Hepatocyte (in vitro differentiated cells): Measurements from ENCODE around the gene TAF6. TPM values are rescaled to one million over a fixed set of nuclear protein-coding genes. Genes with fewer than 3 reads are reported as not detected.
A peak's percentile ranks its signal among the peaks of the same experiment; 100 is the strongest.

ENCODE experiments used
- DNase-seq: peaks from one replicate; pipeline ENCODE4 v3.0.0-alpha.2; 2016; ENCODE audit warnings: low spot score
- H2AFZ ChIP-seq: fragments of 200-600 bp; sonication (generic); 2 replicates; pipeline ENCODE4 v1.6.0; 2016; ENCODE audit warnings: antibody characterized with exemption, mild to moderate bottlenecking
- H3K27ac ChIP-seq: fragments of 200-600 bp; sonication (generic); 2 replicates; pipeline ENCODE4 v1.5.1; 2016; ENCODE audit warnings: mild to moderate bottlenecking
- H3K27me3 ChIP-seq: fragments of 200-600 bp; sonication (generic); 2 replicates; pipeline ENCODE4 v1.6.1; 2016
- H3K36me3 ChIP-seq: fragments of 200-600 bp; sonication (generic); replicated peaks from 2 replicates; pipeline ENCODE4 v1.5.1; 2016; ENCODE audit warnings: low read depth; ENCODE audit not compliant: insufficient read depth
- H3K4me1 ChIP-seq: fragments of 200-600 bp; sonication (generic); 2 replicates; pipeline ENCODE4 v1.5.1; 2016; ENCODE audit warnings: mild to moderate bottlenecking, moderate library complexity; ENCODE audit not compliant: insufficient read depth
- H3K4me2 ChIP-seq: fragments of 200-600 bp; sonication (generic); 2 replicates; pipeline ENCODE4 v1.6.0; 2016
- H3K4me3 ChIP-seq: fragments of 200-600 bp; sonication (generic); 2 replicates; pipeline ENCODE4 v1.5.1; 2016; ENCODE audit warnings: mild to moderate bottlenecking
- H3K79me2 ChIP-seq: fragments of 200-600 bp; sonication (generic); 2 replicates; pipeline ENCODE4 v1.6.0; 2017; ENCODE audit warnings: mild to moderate bottlenecking
- H3K9me2 ChIP-seq: fragments of 200-600 bp; sonication (generic); replicated peaks from 2 replicates; pipeline ENCODE4 v1.6.0; 2017; ENCODE audit warnings: mild to moderate bottlenecking; ENCODE audit not compliant: insufficient read depth
- H3K9me3 ChIP-seq: fragments of 200-600 bp; sonication (generic); 2 replicates; pipeline ENCODE4 v1.5.1; 2016; ENCODE audit warnings: low read depth, mild to moderate bottlenecking
- H4K20me1 ChIP-seq: fragments of 200-600 bp; sonication (generic); 2 replicates; pipeline ENCODE4 v1.6.0; 2016; ENCODE audit warnings: mild to moderate bottlenecking; ENCODE audit not compliant: insufficient read depth, poor library complexity, severe bottlenecking
- EZH2 ChIP-seq: fragments of 200-600 bp; sonication (generic); IDR thresholded peaks from 2 replicates; pipeline ENCODE4 v1.6.1; 2016; ENCODE audit warnings: antibody characterized with exemption, mild to moderate bottlenecking, borderline replicate concordance
- EZH2phosphoT487 ChIP-seq: fragments of 200-600 bp; sonication (generic); IDR thresholded peaks from one replicate; pipeline ENCODE4 v1.6.1; 2018; ENCODE audit warnings: antibody characterized with exemption, mild to moderate bottlenecking, low read depth, moderate library complexity; ENCODE audit not compliant: unreplicated experiment, severe bottlenecking
- WGBS: methylation state at CpG from one replicate; pipeline ENCODE4 v1.1.6; 2016; ENCODE audit warnings: low lambda C conversion rate; ENCODE audit errors: missing lambda C conversion rate; 5-methylcytosine and 5-hydroxymethylcytosine counted together
- polyA plus RNA-seq: library from polyadenylated mRNA; unstranded; fragments of >200 nt; fragmentation: Nextera tagmentation; extraction: Ambion mirVana; gene quantifications from 2 replicates; pipeline ENCODE4 v1.2.1, GENCODE V29; 2016
- total RNA-seq: library from RNA; depleted of rRNA; stranded (reverse); fragments of >200 nt; gene quantifications from 2 replicates; pipeline ENCODE4 v1.2.3, GENCODE V29; 2014
- TF ChIP-seq, protein P1 (sequence below): fragments of 200-600 bp; sonication (generic); IDR thresholded peaks from 2 replicates; pipeline ENCODE4 v1.5.1; 2016; ENCODE audit warnings: antibody characterized with exemption, mild to moderate bottlenecking; ENCODE audit not compliant: poor library complexity

Gene TAF6
- total and polyA plus RNA-seq, 2 experiments from 2014 or later = 29.2 to 44.2 TPM

DNA sequence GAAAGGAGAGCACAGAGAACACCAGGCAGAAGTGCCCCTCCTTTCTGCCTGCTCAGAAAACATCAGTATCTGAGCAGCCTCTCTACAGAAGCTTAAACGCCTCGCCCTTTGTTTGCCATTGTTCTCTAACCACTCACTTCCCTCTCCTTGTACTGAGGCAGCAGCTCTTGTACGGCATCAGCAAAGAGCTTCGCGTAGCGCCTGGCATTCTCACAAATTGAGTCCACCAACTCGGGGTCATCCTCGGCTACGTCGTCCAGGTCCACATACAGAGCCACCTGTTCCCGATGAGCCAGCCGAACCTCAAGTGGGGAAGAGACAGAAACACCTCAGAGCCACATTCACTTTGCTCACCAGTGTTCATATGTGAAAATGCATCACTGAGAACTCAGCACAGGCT is 19.7 kb downstream of the TAF6 start:
- H2AFZ ChIP-seq = no peak overlapping the region
- peaks cover 49% of the 10 kb centered on the region for H3K79me2 ChIP-seq

DNA sequence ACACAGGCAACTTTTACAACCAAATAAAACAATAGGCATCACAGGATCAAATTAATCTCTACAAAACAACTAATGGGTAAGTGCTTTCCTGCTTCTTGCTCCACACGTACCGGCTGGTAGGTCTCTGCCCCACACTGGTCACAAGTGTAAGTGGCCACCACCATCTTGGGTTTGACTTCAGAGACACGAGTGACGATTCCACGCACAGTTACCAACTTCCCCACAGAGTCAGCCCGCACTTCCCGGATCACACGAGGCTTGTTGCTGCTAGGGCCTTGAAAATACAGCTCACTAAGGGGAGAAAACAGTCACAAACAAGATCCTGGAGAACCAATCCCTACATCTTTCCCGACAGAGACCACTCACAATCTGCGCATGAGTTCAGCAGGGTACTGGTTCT is 20.2 kb downstream of the TAF6 start:
- H3K4me1 ChIP-seq = peaks cover 10% of the 10 kb centered on the region
- H2AFZ ChIP-seq = no peak overlapping the region
- 96% methylated on average over 10 of the region's 10 CpGs for WGBS
- H3K79me2 ChIP-seq = peaks cover 49% of the 10 kb centered on the region
- no peak for DNase-seq
- H3K9me3 ChIP-seq = no peaks in the 10 kb centered on the region
- TF ChIP-seq EZH2 (no peak), EZH2phosphoT487 (no peak)
- peak overlapping the region; percentile 30 for H3K27ac ChIP-seq
- peaks cover 2% of the 10 kb centered on the region for H4K20me1 ChIP-seq
- H3K4me2 ChIP-seq = peak overlapping the region; percentile 88
- H3K27me3 ChIP-seq = no peaks in the 10 kb centered on the region
- no peaks in the 10 kb centered on the region for H3K9me2 ChIP-seq
- no peaks in the 10 kb centered on the region for H3K36me3 ChIP-seq
- H3K4me3 ChIP-seq = no peak overlapping the region

More for the DNA sequence above, 19.7 kb downstream of the TAF6 start:
- H3K27me3 ChIP-seq = no peaks in the 10 kb centered on the region
- H3K4me1 ChIP-seq = peaks cover 10% of the 10 kb centered on the region
- peak overlapping the region; percentile 70 for H3K4me3 ChIP-seq
- no peaks in the 10 kb centered on the region for H3K36me3 ChIP-seq
- H3K27ac ChIP-seq = peak overlapping the region; percentile 30
- no peaks in the 10 kb centered on the region for H3K9me3 ChIP-seq
- peak overlapping the region; percentile 88 for H3K4me2 ChIP-seq
- no peak for DNase-seq
- TF ChIP-seq, protein P1, sequence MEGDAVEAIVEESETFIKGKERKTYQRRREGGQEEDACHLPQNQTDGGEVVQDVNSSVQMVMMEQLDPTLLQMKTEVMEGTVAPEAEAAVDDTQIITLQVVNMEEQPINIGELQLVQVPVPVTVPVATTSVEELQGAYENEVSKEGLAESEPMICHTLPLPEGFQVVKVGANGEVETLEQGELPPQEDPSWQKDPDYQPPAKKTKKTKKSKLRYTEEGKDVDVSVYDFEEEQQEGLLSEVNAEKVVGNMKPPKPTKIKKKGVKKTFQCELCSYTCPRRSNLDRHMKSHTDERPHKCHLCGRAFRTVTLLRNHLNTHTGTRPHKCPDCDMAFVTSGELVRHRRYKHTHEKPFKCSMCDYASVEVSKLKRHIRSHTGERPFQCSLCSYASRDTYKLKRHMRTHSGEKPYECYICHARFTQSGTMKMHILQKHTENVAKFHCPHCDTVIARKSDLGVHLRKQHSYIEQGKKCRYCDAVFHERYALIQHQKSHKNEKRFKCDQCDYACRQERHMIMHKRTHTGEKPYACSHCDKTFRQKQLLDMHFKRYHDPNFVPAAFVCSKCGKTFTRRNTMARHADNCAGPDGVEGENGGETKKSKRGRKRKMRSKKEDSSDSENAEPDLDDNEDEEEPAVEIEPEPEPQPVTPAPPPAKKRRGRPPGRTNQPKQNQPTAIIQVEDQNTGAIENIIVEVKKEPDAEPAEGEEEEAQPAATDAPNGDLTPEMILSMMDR = no peak
- TF ChIP-seq EZH2phosphoT487 (no peak), EZH2 (no peak)
- H3K9me2 ChIP-seq = no peaks in the 10 kb centered on the region
- WGBS = 79% methylated on average over 12 of the region's 12 CpGs
- H4K20me1 ChIP-seq = peaks cover 2% of the 10 kb centered on the region

DNA sequence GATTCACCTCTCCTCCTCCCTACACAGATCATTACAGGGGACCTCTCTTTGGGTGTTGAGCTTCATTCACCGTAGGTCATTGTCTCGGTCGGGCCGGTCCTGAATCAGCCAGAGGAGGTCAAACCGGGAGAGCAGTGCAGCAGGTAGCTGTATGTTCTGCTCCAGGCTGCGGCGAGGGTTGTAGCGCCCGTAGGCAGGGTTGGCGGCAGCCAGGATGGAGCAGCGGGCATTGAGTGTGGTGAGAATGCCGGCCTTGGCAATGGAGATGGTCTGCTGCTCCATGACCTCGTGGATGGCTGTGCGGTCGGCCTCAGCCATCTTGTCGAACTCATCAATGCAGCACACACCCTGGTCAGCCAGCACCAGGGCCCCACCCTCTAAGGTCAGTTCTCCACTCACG is 23.5 kb downstream of the TAF6 start:
- Histone ChIP-seq H3K4me2 (no peak overlapping the region), H3K9me3 (no peaks in the 10 kb centered on the region), H2AFZ (no peak overlapping the region), H3K27ac (no peak overlapping the region), H3K36me3 (no peaks in the 10 kb centered on the region), H3K27me3 (no peaks in the 10 kb centered on the region), H3K4me3 (no peak overlapping the region), H3K79me2 (peaks cover 40% of the 10 kb centered on the region), H3K4me1 (peaks cover 10% of the 10 kb centered on the region), H4K20me1 (peaks cover 2% of the 10 kb centered on the region), H3K9me2 (no peaks in the 10 kb centered on the region)
- TF ChIP-seq, protein P1 = no peak
- TF ChIP-seq EZH2phosphoT487 = no peak
- TF ChIP-seq EZH2 = no peak
- DNase-seq = no peak
- WGBS = 94% methylated on average over 17 of the region's 17 CpGs

DNA sequence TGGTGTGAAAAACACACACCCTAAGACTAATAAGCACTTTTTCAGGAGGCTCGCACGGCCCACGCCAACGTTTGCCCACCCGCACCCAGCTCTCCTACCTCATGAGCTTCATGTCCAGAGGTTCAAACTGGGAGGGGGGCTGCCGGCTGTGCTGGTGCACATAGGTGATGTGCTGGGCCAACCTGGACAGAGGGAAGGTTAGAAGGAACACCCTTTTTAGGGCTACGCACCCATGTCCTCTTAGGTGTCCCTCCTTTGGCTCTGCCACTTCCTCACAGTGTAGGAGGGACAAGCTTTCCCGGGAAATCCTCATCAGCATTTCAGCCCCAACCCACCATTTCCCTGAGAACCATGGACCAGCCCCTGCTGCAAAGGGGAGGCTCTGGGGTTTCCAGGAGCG is 23.9 kb downstream of the TAF6 start:
- no peaks in the 10 kb centered on the region for H3K9me3 ChIP-seq
- H3K79me2 ChIP-seq = peaks cover 43% of the 10 kb centered on the region
- no peak for DNase-seq
- no peak overlapping the region for H3K27ac ChIP-seq
- no peak overlapping the region for H2AFZ ChIP-seq
- no peaks in the 10 kb centered on the region for H3K9me2 ChIP-seq
- no peak overlapping the region for H3K4me2 ChIP-seq
- peaks cover 10% of the 10 kb centered on the region for H3K4me1 ChIP-seq
- peaks cover 2% of the 10 kb centered on the region for H4K20me1 ChIP-seq
- WGBS = 91% methylated on average over 9 of the region's 9 CpGs
- no peaks in the 10 kb centered on the region for H3K27me3 ChIP-seq
- no peak for TF ChIP-seq EZH2
- TF ChIP-seq, protein P1 = no peak
- TF ChIP-seq EZH2phosphoT487 = no peak
- no peak overlapping the region for H3K4me3 ChIP-seq
- H3K36me3 ChIP-seq = no peaks in the 10 kb centered on the region
